ENCODE data around the gene EDNRA.

The EDNRA gene

DNA sequence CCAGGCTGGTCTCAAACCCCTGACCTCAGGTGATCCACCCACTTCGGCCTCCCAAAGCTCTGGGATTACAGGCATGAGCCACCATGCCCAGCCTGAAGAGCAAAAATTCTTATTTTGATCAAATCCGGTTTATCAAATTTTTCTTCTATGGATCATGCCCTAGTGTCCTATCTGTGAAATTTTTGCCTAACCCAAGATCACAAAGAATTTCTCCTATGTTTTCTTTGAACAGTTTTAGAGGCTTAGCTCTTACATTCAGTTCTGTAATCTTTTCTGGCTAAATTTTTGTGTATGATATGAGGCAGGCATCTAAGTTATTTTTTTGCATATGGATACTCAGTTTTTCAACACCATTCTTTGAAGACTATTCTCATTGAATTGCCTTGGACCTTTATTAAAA is 27.4 kb downstream of the EDNRA start:
- TF ChIP-seq ISL1 (CRISPR knock-in tag; IDR thresholded peaks at IDR 0.05), result no peak
- no peak for TF ChIP-seq TCF4 (CRISPR knock-in tag; IDR thresholded peaks at IDR 0.05; ENCODE audit: borderline replicate concordance)
- TF ChIP-seq, protein P1, sequence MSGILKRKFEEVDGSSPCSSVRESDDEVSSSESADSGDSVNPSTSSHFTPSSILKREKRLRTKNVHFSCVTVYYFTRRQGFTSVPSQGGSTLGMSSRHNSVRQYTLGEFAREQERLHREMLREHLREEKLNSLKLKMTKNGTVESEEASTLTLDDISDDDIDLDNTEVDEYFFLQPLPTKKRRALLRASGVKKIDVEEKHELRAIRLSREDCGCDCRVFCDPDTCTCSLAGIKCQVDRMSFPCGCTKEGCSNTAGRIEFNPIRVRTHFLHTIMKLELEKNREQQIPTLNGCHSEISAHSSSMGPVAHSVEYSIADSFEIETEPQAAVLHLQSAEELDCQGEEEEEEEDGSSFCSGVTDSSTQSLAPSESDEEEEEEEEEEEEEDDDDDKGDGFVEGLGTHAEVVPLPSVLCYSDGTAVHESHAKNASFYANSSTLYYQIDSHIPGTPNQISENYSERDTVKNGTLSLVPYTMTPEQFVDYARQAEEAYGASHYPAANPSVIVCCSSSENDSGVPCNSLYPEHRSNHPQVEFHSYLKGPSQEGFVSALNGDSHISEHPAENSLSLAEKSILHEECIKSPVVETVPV (CRISPR knock-in tag; IDR thresholded peaks at IDR 0.05), result no peak
- no peak for TF ChIP-seq ZNF70 (CRISPR knock-in tag; IDR thresholded peaks at IDR 0.05)
- no peak for TF ChIP-seq SNAI2 (CRISPR knock-in tag; IDR thresholded peaks at IDR 0.05)
- no peak for TF ChIP-seq ZFP30 (CRISPR knock-in tag; IDR thresholded peaks at IDR 0.05)
- no peak for TF ChIP-seq ARNTL (CRISPR knock-in tag; IDR thresholded peaks at IDR 0.05; ENCODE audit: borderline replicate concordance, low read depth)
- TF ChIP-seq BACH2 (CRISPR knock-in tag; IDR thresholded peaks at IDR 0.05; ENCODE audit: borderline replicate concordance), result no peak
- no peak for TF ChIP-seq GLIS3 (CRISPR knock-in tag; IDR thresholded peaks at IDR 0.05)
- no peak for TF ChIP-seq CSDC2 (CRISPR knock-in tag; IDR thresholded peaks at IDR 0.05)
- no peak for ATAC-seq

DNA sequence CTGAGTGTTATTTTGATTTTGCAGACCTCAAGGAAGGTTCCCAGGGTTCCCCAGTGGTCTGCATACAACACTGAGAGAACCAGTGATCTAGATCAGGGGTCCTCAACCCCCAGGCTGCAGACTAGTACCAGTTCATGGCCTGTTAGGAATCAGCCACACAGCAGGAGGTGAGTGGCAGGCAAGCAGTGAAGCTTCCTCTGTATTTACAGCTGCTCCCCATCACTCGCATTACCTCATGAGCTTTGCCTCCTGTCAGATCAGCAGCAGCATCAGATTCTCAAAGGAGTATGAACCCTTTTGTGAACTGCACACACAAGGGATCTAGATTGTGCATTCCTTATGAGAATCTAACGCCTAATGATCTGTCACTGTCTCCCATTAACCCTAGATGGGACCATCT is 28.5 kb downstream of the EDNRA start:
- TF ChIP-seq, protein P2, sequence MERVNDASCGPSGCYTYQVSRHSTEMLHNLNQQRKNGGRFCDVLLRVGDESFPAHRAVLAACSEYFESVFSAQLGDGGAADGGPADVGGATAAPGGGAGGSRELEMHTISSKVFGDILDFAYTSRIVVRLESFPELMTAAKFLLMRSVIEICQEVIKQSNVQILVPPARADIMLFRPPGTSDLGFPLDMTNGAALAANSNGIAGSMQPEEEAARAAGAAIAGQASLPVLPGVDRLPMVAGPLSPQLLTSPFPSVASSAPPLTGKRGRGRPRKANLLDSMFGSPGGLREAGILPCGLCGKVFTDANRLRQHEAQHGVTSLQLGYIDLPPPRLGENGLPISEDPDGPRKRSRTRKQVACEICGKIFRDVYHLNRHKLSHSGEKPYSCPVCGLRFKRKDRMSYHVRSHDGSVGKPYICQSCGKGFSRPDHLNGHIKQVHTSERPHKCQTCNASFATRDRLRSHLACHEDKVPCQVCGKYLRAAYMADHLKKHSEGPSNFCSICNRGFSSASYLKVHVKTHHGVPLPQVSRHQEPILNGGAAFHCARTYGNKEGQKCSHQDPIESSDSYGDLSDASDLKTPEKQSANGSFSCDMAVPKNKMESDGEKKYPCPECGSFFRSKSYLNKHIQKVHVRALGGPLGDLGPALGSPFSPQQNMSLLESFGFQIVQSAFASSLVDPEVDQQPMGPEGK (CRISPR knock-in tag; IDR thresholded peaks at IDR 0.05; ENCODE audit: borderline replicate concordance), result no peak
- TF ChIP-seq SNAI2 (CRISPR knock-in tag; IDR thresholded peaks at IDR 0.05), result no peak
- no peak for TF ChIP-seq ZFP30 (CRISPR knock-in tag; IDR thresholded peaks at IDR 0.05)
- no peak for TF ChIP-seq ZNF565 (CRISPR knock-in tag; conservative IDR thresholded peaks at IDR 0.05; ENCODE audit: low read depth)
- no peak for TF ChIP-seq ARNTL (CRISPR knock-in tag; IDR thresholded peaks at IDR 0.05; ENCODE audit: borderline replicate concordance, low read depth)
- TF ChIP-seq ZFP3 (CRISPR knock-in tag; IDR thresholded peaks at IDR 0.05), result no peak
- TF ChIP-seq, protein P1 (CRISPR knock-in tag; IDR thresholded peaks at IDR 0.05), result no peak
- TF ChIP-seq TCF4 (CRISPR knock-in tag; IDR thresholded peaks at IDR 0.05; ENCODE audit: borderline replicate concordance), result no peak
- TF ChIP-seq, protein P3, sequence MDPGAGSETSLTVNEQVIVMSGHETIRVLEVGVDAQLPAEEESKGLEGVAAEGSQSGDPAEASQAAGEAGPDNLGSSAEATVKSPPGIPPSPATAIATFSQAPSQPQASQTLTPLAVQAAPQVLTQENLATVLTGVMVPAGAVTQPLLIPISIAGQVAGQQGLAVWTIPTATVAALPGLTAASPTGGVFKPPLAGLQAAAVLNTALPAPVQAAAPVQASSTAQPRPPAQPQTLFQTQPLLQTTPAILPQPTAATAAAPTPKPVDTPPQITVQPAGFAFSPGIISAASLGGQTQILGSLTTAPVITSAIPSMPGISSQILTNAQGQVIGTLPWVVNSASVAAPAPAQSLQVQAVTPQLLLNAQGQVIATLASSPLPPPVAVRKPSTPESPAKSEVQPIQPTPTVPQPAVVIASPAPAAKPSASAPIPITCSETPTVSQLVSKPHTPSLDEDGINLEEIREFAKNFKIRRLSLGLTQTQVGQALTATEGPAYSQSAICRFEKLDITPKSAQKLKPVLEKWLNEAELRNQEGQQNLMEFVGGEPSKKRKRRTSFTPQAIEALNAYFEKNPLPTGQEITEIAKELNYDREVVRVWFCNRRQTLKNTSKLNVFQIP (CRISPR knock-in tag; IDR thresholded peaks at IDR 0.05; ENCODE audit: borderline replicate concordance, low read depth), result no peak
- no peak for TF ChIP-seq CSDC2 (CRISPR knock-in tag; IDR thresholded peaks at IDR 0.05)
- no peak for TF ChIP-seq ISL1 (CRISPR knock-in tag; IDR thresholded peaks at IDR 0.05)
- TF ChIP-seq PPARA (CRISPR knock-in tag; IDR thresholded peaks at IDR 0.05; ENCODE audit: borderline replicate concordance), result no peak
- TF ChIP-seq OSR1 (CRISPR knock-in tag; IDR thresholded peaks at IDR 0.05), result no peak
- TF ChIP-seq GLIS3 (CRISPR knock-in tag; IDR thresholded peaks at IDR 0.05), result no peak
- TF ChIP-seq ESRRG (CRISPR knock-in tag; IDR thresholded peaks at IDR 0.05), result no peak
- no peak for TF ChIP-seq BACH2 (CRISPR knock-in tag; IDR thresholded peaks at IDR 0.05; ENCODE audit: borderline replicate concordance)
- TF ChIP-seq TOX (CRISPR knock-in tag; IDR thresholded peaks at IDR 0.05; ENCODE audit: borderline replicate concordance), result no peak
- TF ChIP-seq, protein P4, sequence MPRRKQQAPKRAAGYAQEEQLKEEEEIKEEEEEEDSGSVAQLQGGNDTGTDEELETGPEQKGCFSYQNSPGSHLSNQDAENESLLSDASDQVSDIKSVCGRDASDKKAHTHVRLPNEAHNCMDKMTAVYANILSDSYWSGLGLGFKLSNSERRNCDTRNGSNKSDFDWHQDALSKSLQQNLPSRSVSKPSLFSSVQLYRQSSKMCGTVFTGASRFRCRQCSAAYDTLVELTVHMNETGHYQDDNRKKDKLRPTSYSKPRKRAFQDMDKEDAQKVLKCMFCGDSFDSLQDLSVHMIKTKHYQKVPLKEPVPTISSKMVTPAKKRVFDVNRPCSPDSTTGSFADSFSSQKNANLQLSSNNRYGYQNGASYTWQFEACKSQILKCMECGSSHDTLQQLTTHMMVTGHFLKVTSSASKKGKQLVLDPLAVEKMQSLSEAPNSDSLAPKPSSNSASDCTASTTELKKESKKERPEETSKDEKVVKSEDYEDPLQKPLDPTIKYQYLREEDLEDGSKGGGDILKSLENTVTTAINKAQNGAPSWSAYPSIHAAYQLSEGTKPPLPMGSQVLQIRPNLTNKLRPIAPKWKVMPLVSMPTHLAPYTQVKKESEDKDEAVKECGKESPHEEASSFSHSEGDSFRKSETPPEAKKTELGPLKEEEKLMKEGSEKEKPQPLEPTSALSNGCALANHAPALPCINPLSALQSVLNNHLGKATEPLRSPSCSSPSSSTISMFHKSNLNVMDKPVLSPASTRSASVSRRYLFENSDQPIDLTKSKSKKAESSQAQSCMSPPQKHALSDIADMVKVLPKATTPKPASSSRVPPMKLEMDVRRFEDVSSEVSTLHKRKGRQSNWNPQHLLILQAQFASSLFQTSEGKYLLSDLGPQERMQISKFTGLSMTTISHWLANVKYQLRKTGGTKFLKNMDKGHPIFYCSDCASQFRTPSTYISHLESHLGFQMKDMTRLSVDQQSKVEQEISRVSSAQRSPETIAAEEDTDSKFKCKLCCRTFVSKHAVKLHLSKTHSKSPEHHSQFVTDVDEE (CRISPR knock-in tag; IDR thresholded peaks at IDR 0.05), result no peak
- no peak for TF ChIP-seq ZC3H10 (CRISPR knock-in tag; IDR thresholded peaks at IDR 0.05)
- TF ChIP-seq, protein P5, sequence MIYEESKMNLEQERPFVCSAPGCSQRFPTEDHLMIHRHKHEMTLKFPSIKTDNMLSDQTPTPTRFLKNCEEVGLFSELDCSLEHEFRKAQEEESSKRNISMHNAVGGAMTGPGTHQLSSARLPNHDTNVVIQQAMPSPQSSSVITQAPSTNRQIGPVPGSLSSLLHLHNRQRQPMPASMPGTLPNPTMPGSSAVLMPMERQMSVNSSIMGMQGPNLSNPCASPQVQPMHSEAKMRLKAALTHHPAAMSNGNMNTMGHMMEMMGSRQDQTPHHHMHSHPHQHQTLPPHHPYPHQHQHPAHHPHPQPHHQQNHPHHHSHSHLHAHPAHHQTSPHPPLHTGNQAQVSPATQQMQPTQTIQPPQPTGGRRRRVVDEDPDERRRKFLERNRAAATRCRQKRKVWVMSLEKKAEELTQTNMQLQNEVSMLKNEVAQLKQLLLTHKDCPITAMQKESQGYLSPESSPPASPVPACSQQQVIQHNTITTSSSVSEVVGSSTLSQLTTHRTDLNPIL (CRISPR knock-in tag; IDR thresholded peaks at IDR 0.05; ENCODE audit: low read depth), result no peak
- no peak for ATAC-seq
